Liver (tissue), 9 donors: ENCODE measurements around the gene GNG13. TPM values are rescaled to one million over a fixed set of nuclear protein-coding genes. Genes with fewer than 3 reads are reported as not detected.
"Not testable (repeated sequence)": the region's sequence is repeated elsewhere in the genome, so short reads cannot be mapped to it uniquely, and the experiment has no call there.

Source experiments
- DNase-seq: peaks from one replicate; pipeline ENCODE4 v3.0.0-alpha.2; 2017; ENCODE audit warnings: low spot score
- H3K27ac ChIP-seq, 2 donors: one replicate each; pipeline ENCODE4 v1.7.0; 2013; ENCODE audit warnings: inconsistent platforms in 2 of 2, low read length in 2 of 2, control low read depth in 1 of 2, low read depth in 1 of 2, mild to moderate bottlenecking in 1 of 2
- H3K27me3 ChIP-seq, 4 donors: one replicate each; pipeline versions ENCODE4 v1.6.1 to v1.7.0; 2013; ENCODE audit warnings: low read length in 3 of 4, inconsistent platforms in 1 of 4, mild to moderate bottlenecking in 1 of 4, moderate library complexity in 1 of 4; ENCODE audit not compliant: control insufficient read depth in 4 of 4, insufficient read depth in 4 of 4
- H3K36me3 ChIP-seq, 4 donors: one replicate each; pipeline versions ENCODE4 v1.6.1 to v1.7.0; 2013; ENCODE audit warnings: low read length in 3 of 4, mild to moderate bottlenecking in 3 of 4, low read depth in 1 of 4, moderate library complexity in 1 of 4; ENCODE audit not compliant: control insufficient read depth in 4 of 4, insufficient read depth in 3 of 4
- H3K4me1 ChIP-seq, 4 donors: one replicate each; pipeline versions ENCODE4 v1.6.1 to v1.7.0; 2013; ENCODE audit warnings: low read length in 3 of 4, mild to moderate bottlenecking in 3 of 4, moderate library complexity in 1 of 4; ENCODE audit not compliant: control insufficient read depth in 4 of 4, insufficient read depth in 4 of 4
- H3K4me3 ChIP-seq, 3 donors: one replicate each; pipeline versions ENCODE4 v1.6.1 to v1.7.0; 2013; ENCODE audit warnings: low read length in 3 of 3, control low read depth in 1 of 3, low read depth in 1 of 3, mild to moderate bottlenecking in 1 of 3
- H3K9ac ChIP-seq, 2 donors: one replicate each; pipeline ENCODE4 v1.7.0; 2013; ENCODE audit warnings: low read length in 2 of 2, mild to moderate bottlenecking in 2 of 2, moderate library complexity in 2 of 2, control low read depth in 1 of 2, low read depth in 1 of 2
- H3K9me3 ChIP-seq, 4 donors: one replicate each; pipeline versions ENCODE4 v1.6.1 to v1.7.0; 2013; ENCODE audit warnings: low read length in 3 of 4; ENCODE audit not compliant: control insufficient read depth in 4 of 4
- ATF3 ChIP-seq: IDR thresholded peaks from 2 replicates; pipeline ENCODE4 v1.6.1; 2016; ENCODE audit warnings: antibody characterized with exemption
- EGR1 ChIP-seq, 2 donors: IDR thresholded peaks; 2 replicates each; pipeline ENCODE4 v1.6.1; 2016 to 2018; ENCODE audit warnings: antibody characterized with exemption in 2 of 2, low read depth in 2 of 2
- FOXA1 ChIP-seq: IDR thresholded peaks from 2 replicates; pipeline ENCODE4 v1.6.1; 2016; ENCODE audit warnings: antibody characterized with exemption
- FOXA2 ChIP-seq: IDR thresholded peaks from 2 replicates; pipeline ENCODE4 v1.6.1; 2016; ENCODE audit warnings: antibody characterized with exemption
- GABPA ChIP-seq, 2 donors: IDR thresholded peaks in 1 of 2; conservative IDR thresholded peaks in 1 of 2; 2 replicates each; pipeline ENCODE4 v1.6.1; 2016; ENCODE audit warnings: antibody characterized with exemption in 2 of 2, mild to moderate bottlenecking in 1 of 2, moderate library complexity in 1 of 2
- JUND ChIP-seq, 2 donors: IDR thresholded peaks; 2 replicates each; pipeline ENCODE4 v1.6.1; 2016; ENCODE audit warnings: antibody characterized with exemption in 2 of 2
- MAX ChIP-seq: IDR thresholded peaks from 2 replicates; pipeline ENCODE4 v1.6.1; 2016; ENCODE audit warnings: antibody characterized with exemption
- RAD21 ChIP-seq, 2 donors: IDR thresholded peaks; 2 replicates each; pipeline ENCODE4 v1.6.1; 2016; ENCODE audit warnings: antibody characterized with exemption in 2 of 2, mild to moderate bottlenecking in 2 of 2
- RXRA ChIP-seq, 2 donors: IDR thresholded peaks; 2 replicates each; pipeline ENCODE4 v1.6.1; 2017 to 2018; ENCODE audit warnings: antibody characterized with exemption in 2 of 2, mild to moderate bottlenecking in 1 of 2
- SP1 ChIP-seq: IDR thresholded peaks from 2 replicates; pipeline ENCODE4 v1.6.1; 2018; ENCODE audit warnings: antibody characterized with exemption, mild to moderate bottlenecking
- TAF1 ChIP-seq: conservative IDR thresholded peaks from 2 replicates; pipeline ENCODE4 v1.6.1; 2016; ENCODE audit warnings: antibody characterized with exemption, mild to moderate bottlenecking
- YY1 ChIP-seq: IDR thresholded peaks from 2 replicates; pipeline ENCODE4 v1.6.1; 2016; ENCODE audit warnings: antibody characterized with exemption, mild to moderate bottlenecking
- WGBS: extraction: QIAGEN DNeasy Blood & Tissue Kit; methylation state at CpG from one replicate; pipeline ENCODE4 v1.1.7; 2013; 5-methylcytosine and 5-hydroxymethylcytosine counted together
- polyA plus RNA-seq, 2 donors: library from polyadenylated mRNA; stranded (reverse) in 1 of 2; unstranded in 1 of 2; fragments of 200-250 nt in 1 of 2; fragments of >200 nt in 1 of 2; fragmentation: Nextera tagmentation in 1 of 2; extraction: Ambion mirVana in 1 of 2; gene quantifications; one replicate each; pipeline versions ENCODE4 v1.2.1 to v1.2.3, GENCODE V29; 2013 to 2015
- total RNA-seq, 2 donors: library from RNA; depleted of rRNA; stranded (reverse); fragments of >200 nt; gene quantifications; one replicate each; pipeline ENCODE4 v1.2.3, GENCODE V29; 2014
- TF ChIP-seq, protein P1 (sequence below): IDR thresholded peaks from 2 replicates; pipeline ENCODE4 v1.6.1; 2016; ENCODE audit warnings: antibody characterized with exemption
- TF ChIP-seq, protein P2 (sequence below): fragments of 150-350 bp; IDR thresholded peaks from 2 replicates; pipeline ENCODE4 v1.5.1; 2017; ENCODE audit warnings: improper control_type of control experiment, low read depth, low read length; ENCODE audit not compliant: missing input control
- TF ChIP-seq, protein P3 (sequence below): IDR thresholded peaks from 2 replicates; pipeline ENCODE4 v1.6.1; 2016; ENCODE audit warnings: antibody characterized with exemption, mild to moderate bottlenecking
- donor health status: healthy.
- donor health status: healthy.
- donor health status: healthy.
- donor health status: healthy.
- donor health status: healthy.

Gene GNG13
- total and polyA plus RNA-seq, 4 donors, result not detected

DNA sequence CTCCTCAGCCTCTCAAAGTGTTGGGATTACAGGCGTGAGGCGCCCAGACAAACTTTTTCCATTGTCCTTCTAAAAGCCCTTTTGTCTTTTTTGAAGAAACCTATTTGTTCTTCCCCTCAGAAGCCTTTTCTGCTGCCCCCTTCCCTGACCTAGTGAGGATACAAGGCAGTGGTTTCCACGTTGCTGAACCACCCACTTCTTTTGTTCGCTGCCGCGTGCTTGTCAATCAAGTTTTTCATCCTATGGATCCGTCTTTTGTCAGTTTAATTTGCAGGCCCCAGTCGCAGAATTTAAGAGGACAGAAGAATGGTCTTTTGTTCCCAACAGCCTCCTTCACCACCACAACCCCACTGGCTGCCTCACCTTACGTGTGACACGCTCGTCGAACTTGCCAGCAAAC is 20.2 kb upstream of the GNG13 start:
- 79% methylated on average over 12 of the region's 12 CpGs for WGBS
- TF ChIP-seq, protein P1, sequence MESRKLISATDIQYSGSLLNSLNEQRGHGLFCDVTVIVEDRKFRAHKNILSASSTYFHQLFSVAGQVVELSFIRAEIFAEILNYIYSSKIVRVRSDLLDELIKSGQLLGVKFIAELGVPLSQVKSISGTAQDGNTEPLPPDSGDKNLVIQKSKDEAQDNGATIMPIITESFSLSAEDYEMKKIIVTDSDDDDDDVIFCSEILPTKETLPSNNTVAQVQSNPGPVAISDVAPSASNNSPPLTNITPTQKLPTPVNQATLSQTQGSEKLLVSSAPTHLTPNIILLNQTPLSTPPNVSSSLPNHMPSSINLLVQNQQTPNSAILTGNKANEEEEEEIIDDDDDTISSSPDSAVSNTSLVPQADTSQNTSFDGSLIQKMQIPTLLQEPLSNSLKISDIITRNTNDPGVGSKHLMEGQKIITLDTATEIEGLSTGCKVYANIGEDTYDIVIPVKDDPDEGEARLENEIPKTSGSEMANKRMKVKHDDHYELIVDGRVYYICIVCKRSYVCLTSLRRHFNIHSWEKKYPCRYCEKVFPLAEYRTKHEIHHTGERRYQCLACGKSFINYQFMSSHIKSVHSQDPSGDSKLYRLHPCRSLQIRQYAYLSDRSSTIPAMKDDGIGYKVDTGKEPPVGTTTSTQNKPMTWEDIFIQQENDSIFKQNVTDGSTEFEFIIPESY, result no peak
- TF ChIP-seq YY1 (no peak), JUND (IDR thresholded peaks at IDR 0.05) (no peak), TAF1 (no peak), SP1 (no peak)
- no peak overlapping the region for H3K9ac ChIP-seq
- DNase-seq, result no peak
- no peaks in the 10 kb centered on the region for H3K36me3 ChIP-seq
- no peak overlapping the region for H3K4me3 ChIP-seq
- H3K27ac ChIP-seq, result no peak overlapping the region
- H3K4me1 ChIP-seq, result no peaks in the 10 kb centered on the region
- H3K9me3 ChIP-seq, result no peaks in the 10 kb centered on the region
- peaks cover 0 to 5% (median 2%) of the 10 kb centered on the region in 4 donors for H3K27me3 ChIP-seq

- not testable (repeated sequence) for H3K27ac ChIP-seq, H3K36me3 ChIP-seq, DNase-seq, H3K9ac ChIP-seq, H3K9me3 ChIP-seq, H3K27me3 ChIP-seq, H3K4me1 ChIP-seq, H3K4me3 ChIP-seq
- WGBS, result 68% methylated on average over 10 of the region's 10 CpGs
Measured at GRCh38 chr16:820044-820408, 19.5 kb upstream of the GNG13 start.

GRCh38 chr16:819336-820043 is 19.0 kb upstream of the GNG13 start:
- 54% methylated on average over 23 of the region's 23 CpGs for WGBS
- H3K27ac ChIP-seq, result no peak overlapping the region

More at GRCh38 chr16:819336-820043, 19.0 kb upstream of the GNG13 start:
- DNase-seq, result no peak
- H3K36me3 ChIP-seq, result no peaks in the 10 kb centered on the region
- TF ChIP-seq ATF3, result no peak
- no peak for TF ChIP-seq JUND (IDR thresholded peaks at IDR 0.05)
- TF ChIP-seq, protein P2, sequence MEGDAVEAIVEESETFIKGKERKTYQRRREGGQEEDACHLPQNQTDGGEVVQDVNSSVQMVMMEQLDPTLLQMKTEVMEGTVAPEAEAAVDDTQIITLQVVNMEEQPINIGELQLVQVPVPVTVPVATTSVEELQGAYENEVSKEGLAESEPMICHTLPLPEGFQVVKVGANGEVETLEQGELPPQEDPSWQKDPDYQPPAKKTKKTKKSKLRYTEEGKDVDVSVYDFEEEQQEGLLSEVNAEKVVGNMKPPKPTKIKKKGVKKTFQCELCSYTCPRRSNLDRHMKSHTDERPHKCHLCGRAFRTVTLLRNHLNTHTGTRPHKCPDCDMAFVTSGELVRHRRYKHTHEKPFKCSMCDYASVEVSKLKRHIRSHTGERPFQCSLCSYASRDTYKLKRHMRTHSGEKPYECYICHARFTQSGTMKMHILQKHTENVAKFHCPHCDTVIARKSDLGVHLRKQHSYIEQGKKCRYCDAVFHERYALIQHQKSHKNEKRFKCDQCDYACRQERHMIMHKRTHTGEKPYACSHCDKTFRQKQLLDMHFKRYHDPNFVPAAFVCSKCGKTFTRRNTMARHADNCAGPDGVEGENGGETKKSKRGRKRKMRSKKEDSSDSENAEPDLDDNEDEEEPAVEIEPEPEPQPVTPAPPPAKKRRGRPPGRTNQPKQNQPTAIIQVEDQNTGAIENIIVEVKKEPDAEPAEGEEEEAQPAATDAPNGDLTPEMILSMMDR, result no peak
- TF ChIP-seq RXRA (IDR thresholded peaks at IDR 0.05), result no peak
- TF ChIP-seq TAF1, result no peak
- TF ChIP-seq RAD21 (IDR thresholded peaks at IDR 0.05), result no peak
- no peak for TF ChIP-seq GABPA (IDR thresholded peaks at IDR 0.05 in 1 of 2, conservative IDR thresholded peaks at IDR 0.05 in 1 of 2)
- TF ChIP-seq FOXA2, result no peak
- TF ChIP-seq EGR1 (IDR thresholded peaks at IDR 0.05; ENCODE audit: low read depth in 2 of 2), result no peak
- TF ChIP-seq, protein P1, result no peak
- TF ChIP-seq, protein P3, sequence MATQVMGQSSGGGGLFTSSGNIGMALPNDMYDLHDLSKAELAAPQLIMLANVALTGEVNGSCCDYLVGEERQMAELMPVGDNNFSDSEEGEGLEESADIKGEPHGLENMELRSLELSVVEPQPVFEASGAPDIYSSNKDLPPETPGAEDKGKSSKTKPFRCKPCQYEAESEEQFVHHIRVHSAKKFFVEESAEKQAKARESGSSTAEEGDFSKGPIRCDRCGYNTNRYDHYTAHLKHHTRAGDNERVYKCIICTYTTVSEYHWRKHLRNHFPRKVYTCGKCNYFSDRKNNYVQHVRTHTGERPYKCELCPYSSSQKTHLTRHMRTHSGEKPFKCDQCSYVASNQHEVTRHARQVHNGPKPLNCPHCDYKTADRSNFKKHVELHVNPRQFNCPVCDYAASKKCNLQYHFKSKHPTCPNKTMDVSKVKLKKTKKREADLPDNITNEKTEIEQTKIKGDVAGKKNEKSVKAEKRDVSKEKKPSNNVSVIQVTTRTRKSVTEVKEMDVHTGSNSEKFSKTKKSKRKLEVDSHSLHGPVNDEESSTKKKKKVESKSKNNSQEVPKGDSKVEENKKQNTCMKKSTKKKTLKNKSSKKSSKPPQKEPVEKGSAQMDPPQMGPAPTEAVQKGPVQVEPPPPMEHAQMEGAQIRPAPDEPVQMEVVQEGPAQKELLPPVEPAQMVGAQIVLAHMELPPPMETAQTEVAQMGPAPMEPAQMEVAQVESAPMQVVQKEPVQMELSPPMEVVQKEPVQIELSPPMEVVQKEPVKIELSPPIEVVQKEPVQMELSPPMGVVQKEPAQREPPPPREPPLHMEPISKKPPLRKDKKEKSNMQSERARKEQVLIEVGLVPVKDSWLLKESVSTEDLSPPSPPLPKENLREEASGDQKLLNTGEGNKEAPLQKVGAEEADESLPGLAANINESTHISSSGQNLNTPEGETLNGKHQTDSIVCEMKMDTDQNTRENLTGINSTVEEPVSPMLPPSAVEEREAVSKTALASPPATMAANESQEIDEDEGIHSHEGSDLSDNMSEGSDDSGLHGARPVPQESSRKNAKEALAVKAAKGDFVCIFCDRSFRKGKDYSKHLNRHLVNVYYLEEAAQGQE, result no peak
- no peak for TF ChIP-seq FOXA1
- no peak for TF ChIP-seq MAX
- H3K9me3 ChIP-seq, result no peaks in the 10 kb centered on the region
- H3K4me1 ChIP-seq, result no peaks in the 10 kb centered on the region
- no peak overlapping the region for H3K9ac ChIP-seq
- peaks cover 0 to 7% (median 3%) of the 10 kb centered on the region in 4 donors for H3K27me3 ChIP-seq
- H3K4me3 ChIP-seq, result no peak overlapping the region
